IMR-90 (cell line): ENCODE data around the gene GPX4. TPM values are rescaled to one million over a fixed set of nuclear protein-coding genes. Genes with fewer than 3 reads are reported as not detected.

ENCODE experiments used
- ATAC-seq: fragments of 200-7000 bp; cut with Tn5 transposase; 2 replicates; pipeline ENCODE4 v1.9.1; 2020; ENCODE audit warnings: low read depth, mild to moderate bottlenecking, moderate library complexity
- BruUV-seq: library from RNA; stranded (reverse); fragments of 400-500 nt; replicated peaks from 2 replicates; lab custom pipeline; 2021; lab: Mats Ljungman, UMichigan
- CTCF ChIA-PET: fragments of 300-600 bp; formaldehyde crosslinking; extraction: SDS; loops from one replicate; lab custom pipeline; 2021; ENCODE audit warnings: antibody characterized with exemption; lab: Yijun Ruan, JAX
- POLR2A ChIA-PET: fragments of 300-600 bp; sonication (Branson Sonifier 250); formaldehyde crosslinking; loops from one replicate; lab custom pipeline; 2022; ENCODE audit warnings: antibody characterized with exemption; ENCODE audit not compliant: unreplicated experiment; lab: Charles Lee
- DNase-seq: peaks from one replicate; pipeline ENCODE4 v3.0.0; 2013
- H2AFZ ChIP-seq: replicated peaks from 2 replicates; pipeline ENCODE3; 2013; ENCODE audit warnings: low read length, mild to moderate bottlenecking; ENCODE audit not compliant: poor library complexity
- H2AK5ac ChIP-seq: 2 replicates; pipeline ENCODE4 v1.6.1; 2013; ENCODE audit warnings: low read depth, low read length, inconsistent platforms
- H2AK9ac ChIP-seq: replicated peaks from 2 replicates; pipeline ENCODE3; 2013; ENCODE audit warnings: mild to moderate bottlenecking, low read depth, low read length, moderate library complexity; ENCODE audit not compliant: poor library complexity
- H2BK120ac ChIP-seq: 2 replicates; pipeline ENCODE4 v1.6.1; 2013; ENCODE audit warnings: low read depth, low read length, inconsistent platforms
- H2BK15ac ChIP-seq: 3 replicates; pipeline ENCODE4 v1.6.1; 2013; ENCODE audit warnings: low read depth, low read length, inconsistent platforms
- H2BK20ac ChIP-seq: 2 replicates; pipeline ENCODE4 v1.6.1; 2013; ENCODE audit warnings: low read depth, mild to moderate bottlenecking, inconsistent platforms, low read length, moderate library complexity
- H2BK5ac ChIP-seq: 2 replicates; pipeline ENCODE4 v1.6.1; 2013; ENCODE audit warnings: mild to moderate bottlenecking, low read depth, low read length, inconsistent platforms; ENCODE audit not compliant: poor library complexity, severe bottlenecking
- H3K14ac ChIP-seq: replicated peaks from 2 replicates; pipeline ENCODE4 v1.6.1; 2013; ENCODE audit warnings: low read depth, low read length, inconsistent platforms
- H3K18ac ChIP-seq: 2 replicates; pipeline ENCODE4 v1.6.1; 2013; ENCODE audit warnings: low read depth, low read length, control low read depth
- H3K23ac ChIP-seq: 2 replicates; pipeline ENCODE4 v1.6.1; 2013; ENCODE audit warnings: low read depth, low read length, inconsistent platforms
- H3K27ac ChIP-seq: 2 replicates; pipeline ENCODE4 v1.5.1; 2013; ENCODE audit warnings: mild to moderate bottlenecking, control low read depth, low read length; ENCODE audit not compliant: insufficient read depth
- H3K27me3 ChIP-seq: 2 replicates; pipeline ENCODE4 v1.6.1; 2013; ENCODE audit warnings: low read length; ENCODE audit not compliant: control insufficient read depth, insufficient read depth
- H3K36me3 ChIP-seq: 2 replicates; pipeline ENCODE4 v1.6.1; 2013; ENCODE audit warnings: low read length, mixed read lengths; ENCODE audit not compliant: control insufficient read depth, insufficient read depth
- H3K4ac ChIP-seq: 2 replicates; pipeline ENCODE4 v1.6.1; 2013; ENCODE audit warnings: low read depth, low read length, inconsistent platforms
- H3K4me1 ChIP-seq: 2 replicates; pipeline ENCODE4 v1.6.1; 2013; ENCODE audit warnings: low read length, mixed read lengths; ENCODE audit not compliant: control insufficient read depth, insufficient read depth
- H3K4me2 ChIP-seq: 2 replicates; pipeline ENCODE4 v1.6.1; 2013; ENCODE audit warnings: low read depth, mild to moderate bottlenecking, control low read depth, low read length, moderate library complexity
- H3K4me3 ChIP-seq: 2 replicates; pipeline ENCODE4 v1.5.1; 2013; ENCODE audit warnings: low read depth, mild to moderate bottlenecking, control low read depth, low read length, moderate library complexity; ENCODE audit not compliant: insufficient read depth
- H3K56ac ChIP-seq: 2 replicates; pipeline ENCODE4 v1.6.1; 2013; ENCODE audit warnings: low read length, inconsistent platforms; ENCODE audit not compliant: insufficient read depth; ENCODE audit errors: extremely low read depth
- H3K79me1 ChIP-seq, 2 experiments: 2 replicates each; pipeline ENCODE4 v1.6.1; 2013; ENCODE audit warnings: low read length in 2 of 2, inconsistent platforms in 1 of 2, low read depth in 1 of 2
- H3K9ac ChIP-seq: 2 replicates; pipeline ENCODE4 v1.6.1; 2013; ENCODE audit warnings: low read depth, low read length, control low read depth
- H3K9me1 ChIP-seq: 2 replicates; pipeline ENCODE4 v1.6.1; 2013; ENCODE audit warnings: low read length, inconsistent platforms; ENCODE audit not compliant: insufficient read depth
- H3K9me3 ChIP-seq: 2 replicates; pipeline ENCODE4 v1.6.1; 2013; ENCODE audit warnings: low read length; ENCODE audit not compliant: control insufficient read depth, insufficient read depth
- H4K20me1 ChIP-seq: 2 replicates; pipeline ENCODE4 v1.6.1; 2013; ENCODE audit warnings: low read length, inconsistent platforms; ENCODE audit not compliant: insufficient read depth
- H4K5ac ChIP-seq: 2 replicates; pipeline ENCODE4 v1.6.1; 2013; ENCODE audit warnings: mild to moderate bottlenecking, low read depth, low read length, control low read depth
- H4K8ac ChIP-seq, 2 experiments: 2 replicates each; pipeline ENCODE4 v1.6.1; 2013; ENCODE audit warnings: low read depth in 2 of 2, low read length in 2 of 2, control low read depth in 1 of 2, inconsistent platforms in 1 of 2
- H4K91ac ChIP-seq: 2 replicates; pipeline ENCODE4 v1.6.1; 2013; ENCODE audit warnings: low read depth, low read length, inconsistent platforms; ENCODE audit not compliant: insufficient read depth
- BHLHE40 ChIP-seq: fragments of 150-350 bp; IDR thresholded peaks from 2 replicates; pipeline ENCODE4 v1.6.1; 2016; ENCODE audit warnings: mild to moderate bottlenecking, low read depth, low read length
- CEBPB ChIP-seq: IDR thresholded peaks from 2 replicates; pipeline ENCODE4 v1.6.1; 2012; ENCODE audit warnings: low read depth, low read length, improper control_type of control experiment
- CHD1 ChIP-seq: IDR thresholded peaks from 2 replicates; pipeline ENCODE4 v1.6.1; 2012; ENCODE audit warnings: low read depth, low read length, improper control_type of control experiment
- ELK1 ChIP-seq: fragments of 150-350 bp; IDR thresholded peaks from 2 replicates; pipeline ENCODE4 v1.6.1; 2016; ENCODE audit warnings: low read depth, mild to moderate bottlenecking, low read length, moderate library complexity, borderline replicate concordance
- FOS ChIP-seq: fragments of 150-350 bp; IDR thresholded peaks from 2 replicates; pipeline ENCODE4 v1.6.1; 2016; ENCODE audit warnings: low read depth, low read length
- MAFK ChIP-seq: IDR thresholded peaks from 2 replicates; pipeline ENCODE4 v1.6.1; 2012; ENCODE audit warnings: low read depth, low read length, improper control_type of control experiment
- MXI1 ChIP-seq: IDR thresholded peaks from 2 replicates; pipeline ENCODE4 v1.6.1; 2012; ENCODE audit warnings: low read depth, mild to moderate bottlenecking, low read length, moderate library complexity, borderline replicate concordance
- NFE2L2 ChIP-seq: fragments of 150-350 bp; IDR thresholded peaks from 2 replicates; pipeline ENCODE4 v1.6.1; 2016; ENCODE audit warnings: low read depth, mild to moderate bottlenecking, low read length
- POLR2A ChIP-seq: IDR thresholded peaks from 2 replicates; pipeline ENCODE4 v1.6.1; 2012; ENCODE audit warnings: mild to moderate bottlenecking, low read depth, low read length
- RAD21 ChIP-seq: IDR thresholded peaks from 2 replicates; pipeline ENCODE4 v1.6.1; 2012; ENCODE audit warnings: low read length, improper control_type of control experiment
- RCOR1 ChIP-seq: IDR thresholded peaks from 2 replicates; pipeline ENCODE4 v1.6.1; 2012; ENCODE audit warnings: mild to moderate bottlenecking, low read length, improper control_type of control experiment; ENCODE audit not compliant: insufficient replicate concordance
- SMC3 ChIP-seq: fragments of 150-350 bp; IDR thresholded peaks from 2 replicates; pipeline ENCODE4 v1.6.1; 2016; ENCODE audit warnings: low read depth, mild to moderate bottlenecking, antibody characterized with exemption, low read length, moderate library complexity
- WGBS, 2 experiments: methylation state at CpG; one replicate each; pipeline versions ENCODE4 v1.1.5 to v1.1.7; 2013; ENCODE audit warnings: missing lambda C conversion rate in 2 of 2; ENCODE audit not compliant: insufficient read length in 1 of 2; ENCODE audit errors: extremely low coverage in 2 of 2; 5-methylcytosine and 5-hydroxymethylcytosine counted together
- dilution Hi-C: fragments of 300-500 bp; cut with HindIII; formaldehyde crosslinking; loops from one replicate; pipeline ENCODE4 v1.14.3; 2018; ENCODE audit warnings: low sequenced_read_pairs; ENCODE audit not compliant: unreplicated experiment
- in situ Hi-C: fragments of 300-500 bp; cut with MboI; formaldehyde crosslinking; loops from 3 replicates; pipeline ENCODE4 v1.14.3; 2019; ENCODE audit warnings: low sequenced_read_pairs, inconsistent platforms, mixed read lengths
- intact Hi-C: fragments of 100-400 bp; cut with micrococcal nuclease; formaldehyde crosslinking; loops from 2 replicates; pipeline ENCODE4 v1.10.0; 2022
- polyA plus RNA-seq, 3 experiments: library from polyadenylated mRNA; depleted of rRNA; stranded (reverse); fragments of >200 nt; gene quantifications; 2 replicates each; pipeline ENCODE4 v1.2.3, GENCODE V29; 2012; ENCODE audit warnings: low replicate concordance in 1 of 3
- total RNA-seq: library from RNA; depleted of rRNA; stranded (reverse); fragments of >200 nt; gene quantifications from 2 replicates; pipeline ENCODE4 v1.2.3, GENCODE V29; 2012
- TF ChIP-seq, protein P1 (sequence below): conservative IDR thresholded peaks from 2 replicates; pipeline ENCODE4 v1.5.1; 2012; ENCODE audit warnings: mild to moderate bottlenecking, low read depth, low read length, improper control_type of control experiment
- TF ChIP-seq, protein P2 (sequence below): fragments of 150-350 bp; IDR thresholded peaks from 2 replicates; pipeline ENCODE4 v1.6.1; 2017; ENCODE audit warnings: mild to moderate bottlenecking, antibody characterized with exemption, low read length, low read depth

Gene GPX4
- total and polyA plus RNA-seq, 2 of the 4 experiments (the other 2 are of a cell fraction), result 357 to 1,083 TPM

DNA sequence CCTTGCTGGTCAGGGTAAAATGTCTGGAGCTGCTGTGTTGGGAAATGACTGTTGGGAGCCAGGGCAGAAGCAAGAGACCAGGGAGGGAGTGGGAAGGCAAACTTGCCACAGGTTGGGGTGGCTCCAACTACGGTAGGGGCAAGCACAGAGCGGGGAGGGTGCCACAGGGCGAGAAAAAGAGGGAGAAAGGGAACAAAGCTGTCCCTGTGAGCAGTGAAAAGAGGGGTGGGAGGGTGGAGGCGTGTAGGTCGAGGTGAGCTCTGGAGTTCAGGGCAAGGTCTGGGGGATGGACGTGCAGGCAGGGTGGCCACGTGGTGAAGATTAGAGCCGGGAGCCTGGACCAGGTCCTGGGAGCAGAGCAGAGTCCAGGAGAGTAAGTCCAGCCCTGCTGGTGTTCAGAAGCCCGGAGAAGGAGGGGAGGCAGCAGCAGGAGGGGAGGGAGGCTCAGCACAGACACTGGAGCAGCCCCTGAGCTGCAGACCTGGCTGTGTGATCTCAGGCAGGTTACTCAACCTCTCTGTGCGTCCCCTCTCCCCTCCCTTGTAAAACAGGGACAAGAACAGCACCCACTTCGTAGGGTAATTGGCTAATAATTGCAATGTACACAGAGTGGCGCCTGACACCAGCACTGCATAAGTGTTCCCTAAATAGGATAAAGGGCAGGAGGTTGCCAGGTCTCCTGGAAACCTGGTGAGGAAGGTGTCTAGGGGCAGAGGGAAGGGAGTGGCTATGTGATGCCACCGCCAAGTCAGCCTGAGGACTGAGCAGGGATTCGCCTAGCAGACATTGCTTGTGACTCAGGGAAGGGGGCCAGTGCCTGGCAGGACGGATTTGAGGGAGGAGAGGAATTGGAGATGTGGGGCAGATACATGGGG is 5.4 kb upstream of the GPX4 start:
- peak overlapping the region; percentile 16 to 76; a peak in 3 of 4 replicates for H4K8ac ChIP-seq
- H2AK5ac ChIP-seq, result peak overlapping the region; percentile 98
- peaks cover 20% of the 10 kb centered on the region for H3K4me1 ChIP-seq
- H3K56ac ChIP-seq, result no peak overlapping the region
- peak; percentile 34 for DNase-seq
- no peak overlapping the region for H3K4me3 ChIP-seq
- H3K36me3 ChIP-seq, result peaks cover 4% of the 10 kb centered on the region; the same call in 1 of the 2 replicates
- H2BK15ac ChIP-seq, result peak overlapping the region; percentile 91; the same call in 1 of the 3 replicates
- peak overlapping the region; percentile 72 for H3K14ac ChIP-seq
- peaks cover 3% of the 10 kb centered on the region for H3K9me3 ChIP-seq
- H4K20me1 ChIP-seq, result peaks cover 29% of the 10 kb centered on the region
- no TSS peak for BruUV-seq
- ChIA-PET CTCF (no interaction called here), POLR2A (interaction anchor here (0.6 kb wide), 1 partner anchor 15 kb away, joined by 6 read pairs; no protein-coding TSS in a partner anchor)
- H2AK9ac ChIP-seq, result peak overlapping the region; percentile 89
- 73% methylated on average over 6 of the region's 15 CpGs; no CpG with 5 or more reads in 1 of the 2 experiments for whole genome bisulfite sequencing, 2 experiments
- no peaks in the 10 kb centered on the region for H3K27me3 ChIP-seq
- no peak overlapping the region for H3K4me2 ChIP-seq
- H2BK5ac ChIP-seq, result peak overlapping the region; percentile 73
- H3K23ac ChIP-seq, result peak overlapping the region; percentile 63; the same call in 1 of the 2 replicates
- peak overlapping the region; percentile 74 for H4K91ac ChIP-seq
- intact Hi-C loops (no loop called here), in situ Hi-C loops (no loop called here), dilution Hi-C loops (no loop called here)
- peak overlapping the region; percentile 41 for H4K5ac ChIP-seq
- H3K18ac ChIP-seq, result peak overlapping the region; percentile 24
- H3K9me1 ChIP-seq, result peaks cover 15% of the 10 kb centered on the region
- peak overlapping the region; percentile 85 for H2BK20ac ChIP-seq
- H2AFZ ChIP-seq, result peak overlapping the region; percentile 64
- peak overlapping the region; percentile 53 for H3K27ac ChIP-seq
- ATAC-seq, result no peak
- no peak overlapping the region for H3K9ac ChIP-seq
- H3K79me1 ChIP-seq, result peaks cover 3 to 22% of the 10 kb centered on the region in 2 experiments; a peak in 2 of 4 replicates
- H2BK120ac ChIP-seq, result peak overlapping the region; percentile 94
- peak overlapping the region; percentile 91 for H3K4ac ChIP-seq
- no peak for TF ChIP-seq FOS
- no peak for TF ChIP-seq RAD21
- no peak for TF ChIP-seq ELK1
- TF ChIP-seq NFE2L2, result no peak
- no peak for TF ChIP-seq CEBPB
- TF ChIP-seq, protein P1, sequence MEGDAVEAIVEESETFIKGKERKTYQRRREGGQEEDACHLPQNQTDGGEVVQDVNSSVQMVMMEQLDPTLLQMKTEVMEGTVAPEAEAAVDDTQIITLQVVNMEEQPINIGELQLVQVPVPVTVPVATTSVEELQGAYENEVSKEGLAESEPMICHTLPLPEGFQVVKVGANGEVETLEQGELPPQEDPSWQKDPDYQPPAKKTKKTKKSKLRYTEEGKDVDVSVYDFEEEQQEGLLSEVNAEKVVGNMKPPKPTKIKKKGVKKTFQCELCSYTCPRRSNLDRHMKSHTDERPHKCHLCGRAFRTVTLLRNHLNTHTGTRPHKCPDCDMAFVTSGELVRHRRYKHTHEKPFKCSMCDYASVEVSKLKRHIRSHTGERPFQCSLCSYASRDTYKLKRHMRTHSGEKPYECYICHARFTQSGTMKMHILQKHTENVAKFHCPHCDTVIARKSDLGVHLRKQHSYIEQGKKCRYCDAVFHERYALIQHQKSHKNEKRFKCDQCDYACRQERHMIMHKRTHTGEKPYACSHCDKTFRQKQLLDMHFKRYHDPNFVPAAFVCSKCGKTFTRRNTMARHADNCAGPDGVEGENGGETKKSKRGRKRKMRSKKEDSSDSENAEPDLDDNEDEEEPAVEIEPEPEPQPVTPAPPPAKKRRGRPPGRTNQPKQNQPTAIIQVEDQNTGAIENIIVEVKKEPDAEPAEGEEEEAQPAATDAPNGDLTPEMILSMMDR, result no peak
- no peak for TF ChIP-seq CHD1
- no peak for TF ChIP-seq MXI1
- TF ChIP-seq, protein P2, sequence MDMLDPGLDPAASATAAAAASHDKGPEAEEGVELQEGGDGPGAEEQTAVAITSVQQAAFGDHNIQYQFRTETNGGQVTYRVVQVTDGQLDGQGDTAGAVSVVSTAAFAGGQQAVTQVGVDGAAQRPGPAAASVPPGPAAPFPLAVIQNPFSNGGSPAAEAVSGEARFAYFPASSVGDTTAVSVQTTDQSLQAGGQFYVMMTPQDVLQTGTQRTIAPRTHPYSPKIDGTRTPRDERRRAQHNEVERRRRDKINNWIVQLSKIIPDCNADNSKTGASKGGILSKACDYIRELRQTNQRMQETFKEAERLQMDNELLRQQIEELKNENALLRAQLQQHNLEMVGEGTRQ, result no peak
- no peak for TF ChIP-seq BHLHE40
- no peak for TF ChIP-seq SMC3
- no peak for TF ChIP-seq RCOR1
- no peak for TF ChIP-seq POLR2A
- TF ChIP-seq MAFK, result no peak
